K562 (cell line): ENCODE results near the gene PGP. TPM values are rescaled to one million over a fixed set of nuclear protein-coding genes. Genes with fewer than 3 reads are reported as not detected.
A peak's percentile ranks its signal among the peaks of the same experiment; 100 is the strongest.

ENCODE experiments used
- ATAC-seq: fragments of 200-7000 bp; cut with Tn5 transposase; 3 replicates; pipeline ENCODE4 v1.9.1; 2020; ENCODE audit warnings: moderate library complexity
- BruUV-seq: library from RNA; stranded (reverse); fragments of 400-500 nt; replicated peaks from 2 replicates; lab custom pipeline; 2021; lab: Mats Ljungman, UMichigan
- CTCF ChIA-PET: fragments of 300-600 bp; formaldehyde crosslinking; extraction: SDS; loops from one replicate; lab custom pipeline; 2021; ENCODE audit warnings: low intra/inter-chr PET ratio; lab: Yijun Ruan, JAX
- POLR2A ChIA-PET: fragments of 300-600, 350-650 bp; sonication (Branson Sonifier 250); formaldehyde crosslinking; extraction: SDS; loops from one replicate; lab custom pipeline; 2021; ENCODE audit warnings: antibody characterized with exemption, inconsistent platforms; lab: Yijun Ruan, JAX
- DNase-seq, 4 experiments: peaks; one replicate each; pipeline versions ENCODE4 v3.0.0 to v3.0.0-alpha.2; 2011 to 2018; ENCODE audit warnings: low spot score in 3 of 4, mixed read lengths in 3 of 4; ENCODE audit errors: extremely low read depth in 1 of 4
- FAIRE-seq: peaks from 2 replicates; lab custom pipeline; 2011; peaks lifted over from hg19 to GRCh38; lab: Jason Lieb, UNC
- H2AFZ ChIP-seq: 2 replicates; pipeline ENCODE4 v1.6.0; 2011; ENCODE audit warnings: low read depth, low read length, control low read depth, inconsistent platforms
- H3K27ac ChIP-seq: fragments of 200-600 bp; 3 replicates; pipeline ENCODE4 v1.8.0; 2011; ENCODE audit warnings: low read depth, mild to moderate bottlenecking, control low read depth, inconsistent platforms, low read length, moderate library complexity, mixed read lengths; ENCODE audit errors: extremely low read depth
- H3K27me3 ChIP-seq, 2 experiments: fragments of 300-600 bp in 1 of 2; 2 replicates in 1 of 2; 3 replicates in 1 of 2; pipeline versions ENCODE4 v1.6.0 to v1.8.0; 2011; ENCODE audit warnings: inconsistent platforms in 2 of 2, low read length in 2 of 2, mild to moderate bottlenecking in 1 of 2, mixed read lengths in 1 of 2, moderate library complexity in 1 of 2; ENCODE audit not compliant: control insufficient read depth in 2 of 2, insufficient read depth in 2 of 2
- H3K36me3 ChIP-seq: fragments of 300-600 bp; 3 replicates; pipeline ENCODE4 v1.8.0; 2011; ENCODE audit warnings: mild to moderate bottlenecking, low read length, inconsistent platforms; ENCODE audit not compliant: control insufficient read depth, insufficient read depth
- H3K4me1 ChIP-seq, 2 experiments: fragments of 200-600 bp in 1 of 2; replicated peaks in 1 of 2; 2 replicates in 1 of 2; 3 replicates in 1 of 2; pipeline versions ENCODE4 v1.5.1 to v1.8.0; 2011; ENCODE audit warnings: inconsistent platforms in 2 of 2, low read length in 2 of 2, mild to moderate bottlenecking in 1 of 2, mixed read lengths in 1 of 2, moderate library complexity in 1 of 2; ENCODE audit not compliant: control insufficient read depth in 2 of 2, insufficient read depth in 2 of 2
- H3K4me2 ChIP-seq: 2 replicates; pipeline ENCODE4 v1.6.1; 2011; ENCODE audit warnings: low read length, control low read depth, inconsistent platforms, mixed read lengths; ENCODE audit not compliant: insufficient read depth
- H3K4me3 ChIP-seq: fragments of 200-600 bp; sonication (generic), shearing (Covaris generic); 2 replicates; pipeline ENCODE4 v1.5.1; 2016; ENCODE audit warnings: control low read depth, inconsistent platforms
- H3K79me2 ChIP-seq: fragments of 200-600 bp; 3 replicates; pipeline ENCODE4 v1.8.0; 2011; ENCODE audit warnings: low read length, inconsistent platforms; ENCODE audit not compliant: control insufficient read depth, insufficient read depth
- H3K9ac ChIP-seq, 2 experiments: 2 replicates each; pipeline versions ENCODE4 v1.6.0 to v1.6.1; 2011; ENCODE audit warnings: low read depth in 2 of 2, low read length in 2 of 2, control low read depth in 1 of 2, inconsistent platforms in 1 of 2, mild to moderate bottlenecking in 1 of 2, mixed read lengths in 1 of 2; ENCODE audit not compliant: insufficient read depth in 1 of 2
- H3K9me1 ChIP-seq: one replicate; pipeline ENCODE4 v1.6.0; 2011; ENCODE audit warnings: inconsistent platforms, mild to moderate bottlenecking, low read length, moderate library complexity; ENCODE audit not compliant: control insufficient read depth, insufficient read depth
- H3K9me3 ChIP-seq: replicated peaks from 2 replicates; pipeline ENCODE4 v1.5.1; 2011; ENCODE audit warnings: low read depth, low read length, inconsistent platforms; ENCODE audit not compliant: control insufficient read depth, insufficient read depth
- H4K20me1 ChIP-seq: replicated peaks from 2 replicates; pipeline ENCODE4 v1.6.1; 2011; ENCODE audit warnings: low read length, inconsistent platforms, mixed read lengths; ENCODE audit not compliant: control insufficient read depth, insufficient read depth
- CSDE1 ChIP-seq, 2 experiments: fragments of 450-650 bp; IDR thresholded peaks; 2 replicates each; pipeline ENCODE4 v1.6.1; 2016; ENCODE audit warnings: mild to moderate bottlenecking in 1 of 2
- EZH2 ChIP-seq: IDR thresholded peaks from 2 replicates; pipeline ENCODE4 v1.6.1; 2012; ENCODE audit warnings: low read depth, mild to moderate bottlenecking, inconsistent platforms, low read length, borderline replicate concordance
- FOS ChIP-seq: IDR thresholded peaks from 3 replicates; pipeline ENCODE4 v1.6.1; 2011; ENCODE audit not compliant: insufficient read length; ENCODE audit errors: extremely low read depth
- FOXM1 ChIP-seq, 2 experiments: fragments of 450-650 bp in 1 of 2; sonication (generic) in 1 of 2; formaldehyde crosslinking in 1 of 2; IDR thresholded peaks; 2 replicates each; pipeline versions ENCODE4 v1.6.1 to v1.9.0; 2017 to 2022; ENCODE audit warnings: low read depth in 2 of 2, mild to moderate bottlenecking in 2 of 2, missing genetic modification reagents in 1 of 2, moderate library complexity in 1 of 2
- KHSRP ChIP-seq: fragments of 450-650 bp; IDR thresholded peaks from 2 replicates; pipeline ENCODE4 v1.6.1; 2017
- MCM5 ChIP-seq: fragments of 450-650 bp; IDR thresholded peaks from 2 replicates; pipeline ENCODE4 v1.6.1; 2016; ENCODE audit warnings: low read depth
- MYC ChIP-seq, 2 experiments: fragments of 250-450 bp in 1 of 2; sonication (Bioruptor Pico) in 1 of 2; IDR thresholded peaks; 2 replicates each; pipeline versions ENCODE4 v1.5.1 to v1.6.1; 2012 to 2021; ENCODE audit warnings: low read depth in 2 of 2, borderline replicate concordance in 1 of 2, improper control_type of control experiment in 1 of 2, low read length in 1 of 2, mild to moderate bottlenecking in 1 of 2, moderate library complexity in 1 of 2
- NCOR1 ChIP-seq: fragments of 450-650 bp; IDR thresholded peaks from 2 replicates; pipeline ENCODE4 v1.6.1; 2016; ENCODE audit warnings: mild to moderate bottlenecking, moderate library complexity
- POLR2G ChIP-seq: fragments of 200-400 bp; formaldehyde crosslinking; IDR thresholded peaks from 2 replicates; pipeline ENCODE4 v1.6.1; 2017; ENCODE audit warnings: low read depth, mild to moderate bottlenecking, antibody characterized with exemption, low read length, moderate library complexity
- RAD21 ChIP-seq, 2 experiments: fragments of 250-450 bp in 1 of 2; fragments of 450-650 bp in 1 of 2; sonication (Bioruptor Pico) in 1 of 2; formaldehyde crosslinking in 1 of 2; IDR thresholded peaks in 1 of 2; conservative IDR thresholded peaks in 1 of 2; 2 replicates each; pipeline versions ENCODE4 v1.4.0 to v1.8.0; 2020 to 2022; ENCODE audit warnings: mild to moderate bottlenecking in 2 of 2, moderate library complexity in 1 of 2
- RBM17 ChIP-seq: fragments of 200-400 bp; formaldehyde crosslinking; IDR thresholded peaks from 2 replicates; pipeline ENCODE4 v1.6.1; 2017; ENCODE audit warnings: low read depth, mild to moderate bottlenecking, low read length, borderline replicate concordance
- TGIF2 ChIP-seq: sonication (generic); formaldehyde crosslinking; IDR thresholded peaks from 2 replicates; pipeline ENCODE4 v1.8.1; 2022; ENCODE audit warnings: mild to moderate bottlenecking, missing genetic modification reagents, moderate library complexity
- THRAP3 ChIP-seq: fragments of 450-650 bp; IDR thresholded peaks from 2 replicates; pipeline ENCODE4 v1.6.1; 2016; ENCODE audit warnings: mild to moderate bottlenecking, inconsistent platforms, borderline replicate concordance
- ZFPM2 ChIP-seq: fragments of 250-450 bp; sonication (Bioruptor Pico); IDR thresholded peaks from 2 replicates; pipeline ENCODE4 v1.5.1; 2022; ENCODE audit warnings: mild to moderate bottlenecking
- ZNF146 ChIP-seq: IDR thresholded peaks from one replicate; pipeline ENCODE4 v1.6.1; 2018; ENCODE audit warnings: missing compliant biosample characterization; ENCODE audit not compliant: unreplicated experiment
- ZNF174 ChIP-seq: fragments of 250-450 bp; sonication (Bioruptor Pico); IDR thresholded peaks from 2 replicates; pipeline ENCODE4 v1.4.0; 2020; ENCODE audit warnings: mild to moderate bottlenecking
- ZSCAN32 ChIP-seq: fragments of 450-650 bp; formaldehyde crosslinking; IDR thresholded peaks from 2 replicates; pipeline ENCODE4 v1.4.0; 2020; ENCODE audit warnings: mild to moderate bottlenecking, moderate library complexity
- WGBS: fragments of 100-300 bp; shearing (Covaris generic); methylation state at CpG from one replicate; pipeline ENCODE4 v1.1.6; 2016; ENCODE audit warnings: low coverage, mixed read lengths; ENCODE audit not compliant: insufficient coverage; ENCODE audit errors: missing lambda C conversion rate; 5-methylcytosine and 5-hydroxymethylcytosine counted together
- in situ Hi-C: fragments of 300-500 bp; cut with MboI; formaldehyde crosslinking; loops from 4 replicates; pipeline ENCODE4 v1.15.0; 2018; ENCODE audit warnings: inconsistent platforms, mixed read lengths
- intact Hi-C: fragments of 100-400 bp; cut with micrococcal nuclease; formaldehyde crosslinking; loops from 2 replicates; pipeline ENCODE4 v1.14.2; 2022
- polyA plus RNA-seq, 8 experiments: library from polyadenylated mRNA; depleted of rRNA in 4 of 8; stranded (reverse) in 5 of 8; unstranded in 3 of 8; fragments of >200 nt; fragmentation: Nextera tagmentation in 2 of 8; fragmentation: Illumina TruSeq in 1 of 8; extraction: Ambion mirVana in 2 of 8; extraction: Trizol in 1 of 8; gene quantifications; 2 replicates each; pipeline versions ENCODE4 v1.2.1 to v1.2.3, GENCODE V29; 2011 to 2014; ENCODE audit warnings: inconsistent platforms in 1 of 8, missing spikeins in 1 of 8
- total RNA-seq, 7 experiments: library from RNA; depleted of rRNA in 6 of 7; stranded (reverse); fragments of >200 nt in 6 of 7; fragmentation: Illumina TruSeq in 2 of 7; extraction: Trizol in 2 of 7; gene quantifications; 2 replicates each; pipeline versions ENCODE4 v1.2.1 to v1.2.3, GENCODE V29; 2011 to 2021; ENCODE audit warnings: low replicate concordance in 1 of 7
- TF ChIP-seq, protein P1 (sequence below): fragments of 250-450 bp; sonication (Bioruptor Pico); IDR thresholded peaks from 2 replicates; pipeline ENCODE4 v1.8.0; 2022; ENCODE audit warnings: inconsistent platforms, mild to moderate bottlenecking, moderate library complexity, borderline replicate concordance
- TF ChIP-seq, protein P2 (sequence below): sonication (generic); formaldehyde crosslinking; IDR thresholded peaks from 2 replicates; pipeline ENCODE4 v1.8.0; 2022; ENCODE audit warnings: missing genetic modification reagents, mild to moderate bottlenecking, borderline replicate concordance

Gene PGP
- total and polyA plus RNA-seq, 9 of the 15 experiments (the other 6 are each of a cell fraction or from before 2014, with no cell fraction given) = 1.1 to 57.6 (median 19.6) TPM

DNA sequence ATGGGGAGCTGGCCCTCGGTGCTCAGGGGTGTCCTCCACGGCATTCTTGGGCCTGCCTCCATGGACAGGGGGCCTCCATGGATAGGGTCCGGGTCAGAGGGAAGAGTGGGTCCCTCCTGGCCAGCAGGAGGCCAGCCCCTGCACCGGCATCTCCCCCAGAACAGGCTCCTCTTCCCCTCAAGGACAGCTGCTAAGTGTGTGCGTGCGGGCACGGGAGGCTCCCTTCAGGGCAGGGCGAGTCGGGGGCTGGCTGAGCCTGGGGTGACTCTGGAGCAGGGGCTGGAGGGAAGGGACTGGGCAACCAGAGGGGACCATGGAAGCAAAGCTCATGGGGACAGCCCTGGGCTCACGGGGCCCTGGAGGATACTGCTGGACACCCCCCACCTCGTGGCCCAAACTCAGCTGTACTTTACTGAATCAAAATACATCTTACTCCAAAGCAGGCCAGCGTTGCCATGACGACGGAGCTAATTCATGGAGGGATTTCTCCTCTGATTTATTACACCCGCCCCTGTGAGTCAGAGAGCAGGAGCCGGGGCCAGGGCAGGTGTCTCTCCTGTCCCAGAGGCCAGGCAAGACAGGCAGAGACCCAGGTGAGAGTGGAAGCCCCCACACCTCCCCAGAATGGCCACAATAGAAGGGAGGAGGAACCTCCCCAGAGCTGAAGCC, 20.3 kb downstream of the PGP start (continued):
- TF ChIP-seq CSDE1 (IDR thresholded peaks at IDR 0.05) (peak in 1 of 2 experiments; percentile 58; a peak in 1 of 4 replicates), KHSRP (no peak), ZNF174 (CRISPR knock-in tag) (no peak), MYC (IDR thresholded peaks at IDR 0.05; ENCODE audit: low read depth, low read length) (no peak), MYC (CRISPR knock-in tag; IDR thresholded peaks at IDR 0.05; ENCODE audit: borderline replicate concordance, low read depth) (no peak), MCM5 (no peak), NCOR1 (no peak), EZH2 (no peak), ZSCAN32 (no peak), TGIF2 (no peak), ZNF146 (CRISPR knock-in tag) (no peak), RBM17 (no peak)
- TF ChIP-seq, all 486 proteins: peak for 7

DNA sequence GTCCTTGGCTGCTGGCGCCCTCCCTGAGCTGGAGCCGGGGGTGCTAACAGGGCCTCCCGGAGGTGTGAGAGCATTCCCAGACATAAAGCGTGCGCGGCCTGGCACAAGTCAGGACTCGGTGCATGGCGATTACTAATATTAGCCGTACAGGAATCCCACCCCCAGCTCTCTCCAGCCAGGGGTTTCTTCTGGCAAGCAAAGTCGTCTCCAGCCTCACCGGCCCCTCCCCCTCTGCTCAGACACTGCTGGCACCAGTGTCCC, 23.3 kb downstream of the PGP start:
- POLR2A ChIA-PET = interaction anchor here (1.2 to 3.4 kb wide), 3 partner anchors 21 to 36 kb away, joined by 5 to 11 read pairs (median 6); partner anchors contain the start of gene TRAF7
- no peak for TF ChIP-seq ZFPM2 (CRISPR knock-in tag)
- TF ChIP-seq, protein P1, sequence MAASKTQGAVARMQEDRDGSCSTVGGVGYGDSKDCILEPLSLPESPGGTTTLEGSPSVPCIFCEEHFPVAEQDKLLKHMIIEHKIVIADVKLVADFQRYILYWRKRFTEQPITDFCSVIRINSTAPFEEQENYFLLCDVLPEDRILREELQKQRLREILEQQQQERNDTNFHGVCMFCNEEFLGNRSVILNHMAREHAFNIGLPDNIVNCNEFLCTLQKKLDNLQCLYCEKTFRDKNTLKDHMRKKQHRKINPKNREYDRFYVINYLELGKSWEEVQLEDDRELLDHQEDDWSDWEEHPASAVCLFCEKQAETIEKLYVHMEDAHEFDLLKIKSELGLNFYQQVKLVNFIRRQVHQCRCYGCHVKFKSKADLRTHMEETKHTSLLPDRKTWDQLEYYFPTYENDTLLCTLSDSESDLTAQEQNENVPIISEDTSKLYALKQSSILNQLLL (CRISPR knock-in tag) = no peak
- no peak for TF ChIP-seq THRAP3
- no peak for TF ChIP-seq FOXM1 (IDR thresholded peaks at IDR 0.05; ENCODE audit: low read depth)
- TF ChIP-seq FOXM1 (CRISPR knock-in tag; IDR thresholded peaks at IDR 0.05; ENCODE audit: low read depth) = no peak
- peak; percentile 12; the same call in 1 of the 2 replicates for TF ChIP-seq POLR2G
- TF ChIP-seq RAD21 (CRISPR knock-in tag; conservative IDR thresholded peaks at IDR 0.05 in 1 of 2, IDR thresholded peaks at IDR 0.05 in 1 of 2) = no peak
- TF ChIP-seq FOS = no peak
- TF ChIP-seq, protein P2, sequence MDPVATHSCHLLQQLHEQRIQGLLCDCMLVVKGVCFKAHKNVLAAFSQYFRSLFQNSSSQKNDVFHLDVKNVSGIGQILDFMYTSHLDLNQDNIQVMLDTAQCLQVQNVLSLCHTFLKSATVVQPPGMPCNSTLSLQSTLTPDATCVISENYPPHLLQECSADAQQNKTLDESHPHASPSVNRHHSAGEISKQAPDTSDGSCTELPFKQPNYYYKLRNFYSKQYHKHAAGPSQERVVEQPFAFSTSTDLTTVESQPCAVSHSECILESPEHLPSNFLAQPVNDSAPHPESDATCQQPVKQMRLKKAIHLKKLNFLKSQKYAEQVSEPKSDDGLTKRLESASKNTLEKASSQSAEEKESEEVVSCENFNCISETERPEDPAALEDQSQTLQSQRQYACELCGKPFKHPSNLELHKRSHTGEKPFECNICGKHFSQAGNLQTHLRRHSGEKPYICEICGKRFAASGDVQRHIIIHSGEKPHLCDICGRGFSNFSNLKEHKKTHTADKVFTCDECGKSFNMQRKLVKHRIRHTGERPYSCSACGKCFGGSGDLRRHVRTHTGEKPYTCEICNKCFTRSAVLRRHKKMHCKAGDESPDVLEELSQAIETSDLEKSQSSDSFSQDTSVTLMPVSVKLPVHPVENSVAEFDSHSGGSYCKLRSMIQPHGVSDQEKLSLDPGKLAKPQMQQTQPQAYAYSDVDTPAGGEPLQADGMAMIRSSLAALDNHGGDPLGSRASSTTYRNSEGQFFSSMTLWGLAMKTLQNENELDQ (CRISPR knock-in tag) = no peak
- H3K4me3 ChIP-seq = no peak overlapping the region
- no peaks in the 10 kb centered on the region for H3K9me3 ChIP-seq
- H3K27me3 ChIP-seq = no peaks in the 10 kb centered on the region
- FAIRE-seq (no peak), DNase-seq (no peak), ATAC-seq (no peak)
- no peaks in the 10 kb centered on the region for H3K79me2 ChIP-seq
- H2AFZ ChIP-seq = no peak overlapping the region
- no peaks in the 10 kb centered on the region for H3K36me3 ChIP-seq
- in situ Hi-C loops (no loop called here), intact Hi-C loops (no loop called here)
- peaks cover 3 to 69% of the 10 kb centered on the region in 2 experiments; a peak in 4 of 5 replicates for H3K4me1 ChIP-seq
- WGBS = 88% methylated on average over 9 of the region's 11 CpGs
- CTCF ChIA-PET = no interaction called here
- no TSS peak for BruUV-seq
- no peak overlapping the region for H3K4me2 ChIP-seq
- no peaks in the 10 kb centered on the region for H3K9me1 ChIP-seq
- H3K27ac ChIP-seq = no peak overlapping the region
- peak overlapping the region in 1 of 2 experiments; percentile 58; a peak in 2 of 4 replicates for H3K9ac ChIP-seq
- H4K20me1 ChIP-seq = 0 out of 2 replicates have a peak, but pooled peaks cover 6% of the 10 kb centered on the region
